ENCODE data around the gene KCTD16. TPM values are rescaled to one million over a fixed set of nuclear protein-coding genes. Genes with fewer than 3 reads are reported as not detected.

KCTD16 gene
- total RNA-seq, 6 experiments from 2014 or later: 1.5 to 3.6 (median 3.0) TPM

GRCh38 chr5:144468571-144468970, 297.9 kb downstream of the KCTD16 start:
- H3K27ac Mint-ChIP-seq: peak overlapping the region; percentile 76
- H3K9me3 Mint-ChIP-seq: no peaks in the 10 kb centered on the region
- TF ChIP-seq CTCF (IDR thresholded peaks at IDR 0.05): no peak
- H3K27me3 Mint-ChIP-seq (ENCODE audit: insufficient read depth): peaks cover 1% of the 10 kb centered on the region; the same call in 1 of the 2 replicates
- no peak for DNase-seq
- H3K4me1 Mint-ChIP-seq (ENCODE audit: low read depth): peaks cover 49% of the 10 kb centered on the region
- peak overlapping the region; percentile 56 for H3K4me3 Mint-ChIP-seq
- no peaks in the 10 kb centered on the region for H3K36me3 Mint-ChIP-seq (ENCODE audit: low read depth)

DNA sequence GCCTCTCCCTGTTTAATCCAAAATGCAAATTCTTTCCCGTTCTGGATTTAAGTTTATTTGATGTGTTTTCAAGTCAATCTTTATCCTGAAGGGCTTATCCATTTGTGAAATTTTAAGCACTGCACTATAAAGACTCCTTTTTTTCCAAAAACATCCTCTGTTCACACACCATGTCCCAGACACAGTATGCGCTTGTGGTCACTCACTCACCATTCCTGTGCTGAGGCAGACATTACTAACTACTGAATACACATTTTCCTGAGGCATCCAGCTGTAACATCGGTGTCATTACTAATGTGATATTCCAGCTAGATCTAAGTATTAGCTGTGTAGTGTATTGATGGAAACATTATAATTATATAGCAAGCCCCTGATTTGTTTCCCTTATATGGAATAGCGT, 298.4 kb downstream of the KCTD16 start:
- H3K27ac Mint-ChIP-seq: peak overlapping the region; percentile 76
- H3K27me3 Mint-ChIP-seq (ENCODE audit: insufficient read depth): peaks cover 1% of the 10 kb centered on the region; the same call in 1 of the 2 replicates
- no peaks in the 10 kb centered on the region for H3K36me3 Mint-ChIP-seq (ENCODE audit: low read depth)
- TF ChIP-seq CTCF (IDR thresholded peaks at IDR 0.05): no peak
- H3K4me3 Mint-ChIP-seq: peak overlapping the region; percentile 59
- peaks cover 49% of the 10 kb centered on the region for H3K4me1 Mint-ChIP-seq (ENCODE audit: low read depth)
- no peaks in the 10 kb centered on the region for H3K9me3 Mint-ChIP-seq
- DNase-seq: peak; percentile 60

GRCh38 chr5:144472221-144472620, 301.5 kb downstream of the KCTD16 start:
- no peaks in the 10 kb centered on the region for H3K9me3 Mint-ChIP-seq

GRCh38 chr5:144473650-144474049, 303.0 kb downstream of the KCTD16 start:
- Mint-ChIP-seq H3K9me3 (no peaks in the 10 kb centered on the region), H3K27me3 (ENCODE audit: insufficient read depth) (no peaks in the 10 kb centered on the region)
- no peak for TF ChIP-seq CTCF (IDR thresholded peaks at IDR 0.05)

More at GRCh38 chr5:144472221-144472620, 301.5 kb downstream of the KCTD16 start:
- no peak for TF ChIP-seq CTCF (IDR thresholded peaks at IDR 0.05)
- no peak overlapping the region for H3K4me3 Mint-ChIP-seq
- no peak overlapping the region for H3K27ac Mint-ChIP-seq
- peaks cover 70% of the 10 kb centered on the region for H3K4me1 Mint-ChIP-seq (ENCODE audit: low read depth)
- H3K36me3 Mint-ChIP-seq (ENCODE audit: low read depth): no peaks in the 10 kb centered on the region
- peaks cover 1% of the 10 kb centered on the region; the same call in 1 of the 2 replicates for H3K27me3 Mint-ChIP-seq (ENCODE audit: insufficient read depth)
- DNase-seq: no peak

DNA sequence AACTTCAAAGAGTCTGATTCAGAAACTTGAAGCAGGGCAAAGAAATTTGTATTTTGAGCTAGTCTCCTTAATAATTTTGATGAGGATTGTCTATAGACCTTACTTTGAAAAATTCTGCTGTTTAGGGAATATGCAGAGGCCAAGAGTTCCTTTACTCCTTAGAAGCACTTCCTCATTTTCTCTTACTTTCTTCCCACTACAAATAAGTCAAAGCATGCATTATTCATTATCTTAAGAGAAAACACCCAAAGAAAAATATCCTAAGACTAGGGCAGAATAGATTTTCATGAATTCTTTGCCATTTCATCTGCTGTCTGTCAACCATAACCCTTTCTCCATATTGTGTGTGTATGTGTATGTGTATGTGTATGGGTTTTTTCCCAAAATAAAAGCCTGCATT, 307.9 kb downstream of the KCTD16 start:
- H3K4me1 Mint-ChIP-seq (ENCODE audit: low read depth): peaks cover 82% of the 10 kb centered on the region
- no peaks in the 10 kb centered on the region for H3K27me3 Mint-ChIP-seq (ENCODE audit: insufficient read depth)
- DNase-seq: no peak
- no peak for TF ChIP-seq CTCF (IDR thresholded peaks at IDR 0.05)
- no peak overlapping the region for H3K27ac Mint-ChIP-seq
- no peaks in the 10 kb centered on the region for H3K9me3 Mint-ChIP-seq
- H3K36me3 Mint-ChIP-seq (ENCODE audit: low read depth): no peaks in the 10 kb centered on the region
- no peak overlapping the region for H3K4me3 Mint-ChIP-seq

More at GRCh38 chr5:144473650-144474049, 303.0 kb downstream of the KCTD16 start:
- H3K4me1 Mint-ChIP-seq (ENCODE audit: low read depth): peaks cover 61% of the 10 kb centered on the region
- no peak overlapping the region for H3K27ac Mint-ChIP-seq
- H3K4me3 Mint-ChIP-seq: no peak overlapping the region
- DNase-seq: no peak
- H3K36me3 Mint-ChIP-seq (ENCODE audit: low read depth): no peaks in the 10 kb centered on the region

DNA sequence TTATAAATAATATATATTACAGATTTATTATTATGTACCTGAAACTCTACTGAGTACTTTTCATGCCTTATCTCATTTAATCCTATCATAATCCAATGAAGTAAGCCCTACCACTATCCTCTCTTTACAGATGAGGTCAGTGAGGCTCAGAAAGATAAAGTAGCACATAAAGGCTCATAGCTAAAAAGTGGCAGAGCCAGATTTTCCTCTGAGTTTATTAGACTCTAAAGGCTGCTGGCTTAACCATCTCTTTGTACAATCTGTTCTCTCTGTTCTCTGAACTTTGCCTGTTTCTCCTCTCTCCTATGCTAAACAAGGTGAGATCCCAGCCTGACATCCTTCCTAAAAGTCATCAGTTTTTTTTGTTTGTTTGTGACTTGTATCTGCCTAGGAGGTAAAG, 311.2 kb downstream of the KCTD16 start:
- no peak for TF ChIP-seq CTCF (IDR thresholded peaks at IDR 0.05)

More for the DNA sequence above, 311.2 kb downstream of the KCTD16 start:
- no peaks in the 10 kb centered on the region for H3K9me3 Mint-ChIP-seq
- peaks cover 88% of the 10 kb centered on the region for H3K4me1 Mint-ChIP-seq (ENCODE audit: low read depth)
- H3K27me3 Mint-ChIP-seq (ENCODE audit: insufficient read depth): no peaks in the 10 kb centered on the region
- H3K4me3 Mint-ChIP-seq: no peak overlapping the region; the same call in 1 of the 2 replicates
- H3K36me3 Mint-ChIP-seq (ENCODE audit: low read depth): no peaks in the 10 kb centered on the region
- H3K27ac Mint-ChIP-seq: peak overlapping the region; percentile 5; the same call in 1 of the 2 replicates
- no peak for DNase-seq
